IPS-18a (cell line): ENCODE results near the gene TCIRG1.

Source experiments
- H3K27ac ChIP-seq: one replicate; pipeline ENCODE4 v1.5.1; 2013; ENCODE audit warnings: low read length
- H3K27me3 ChIP-seq: one replicate; pipeline ENCODE4 v1.6.1; 2013; ENCODE audit warnings: mild to moderate bottlenecking, low read length; ENCODE audit not compliant: control insufficient read depth, insufficient read depth
- H3K36me3 ChIP-seq: one replicate; pipeline ENCODE4 v1.6.1; 2013; ENCODE audit warnings: low read depth, low read length; ENCODE audit not compliant: control insufficient read depth
- H3K4me1 ChIP-seq: one replicate; pipeline ENCODE4 v1.6.1; 2013; ENCODE audit warnings: low read depth, low read length; ENCODE audit not compliant: control insufficient read depth
- H3K4me3 ChIP-seq: one replicate; pipeline ENCODE4 v1.5.1; 2013; ENCODE audit warnings: low read length
- H3K9ac ChIP-seq: one replicate; pipeline ENCODE4 v1.6.1; 2013; ENCODE audit warnings: mild to moderate bottlenecking, low read length, moderate library complexity
- H3K9me3 ChIP-seq: one replicate; pipeline ENCODE4 v1.6.1; 2013; ENCODE audit warnings: low read depth, low read length; ENCODE audit not compliant: control insufficient read depth

Gene TCIRG1

DNA sequence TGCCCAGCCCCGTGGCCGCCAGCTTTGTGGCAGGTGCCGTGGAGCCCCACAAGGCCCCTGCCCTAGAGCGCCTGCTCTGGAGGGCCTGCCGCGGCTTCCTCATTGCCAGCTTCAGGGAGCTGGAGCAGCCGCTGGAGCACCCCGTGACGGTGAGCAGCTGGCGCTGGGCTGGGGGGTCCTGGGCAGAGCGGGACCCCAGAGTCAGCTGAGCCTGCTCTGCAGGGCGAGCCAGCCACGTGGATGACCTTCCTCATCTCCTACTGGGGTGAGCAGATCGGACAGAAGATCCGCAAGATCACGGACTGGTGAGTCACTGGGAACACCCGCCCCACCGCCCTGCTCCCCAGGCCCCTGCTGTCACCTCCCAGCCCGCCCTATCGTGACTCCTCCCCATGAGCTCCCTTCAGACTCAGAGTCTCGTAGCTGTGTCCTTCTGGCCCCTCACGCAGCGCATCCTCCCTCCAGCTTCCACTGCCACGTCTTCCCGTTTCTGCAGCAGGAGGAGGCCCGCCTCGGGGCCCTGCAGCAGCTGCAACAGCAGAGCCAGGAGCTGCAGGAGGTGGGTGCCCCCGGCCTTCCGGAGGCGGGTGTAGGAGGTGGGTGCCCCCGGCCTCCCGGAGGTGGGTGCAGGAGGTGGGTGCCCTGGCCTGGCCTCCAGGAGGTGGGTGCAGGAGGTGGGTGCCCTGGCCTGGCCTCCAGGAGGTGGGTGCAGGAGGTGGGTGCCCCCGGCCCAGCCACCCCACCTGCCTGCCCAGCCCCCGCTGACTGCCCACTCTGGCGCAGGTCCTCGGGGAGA is 4.7 kb downstream of the TCIRG1 start:
- no peak overlapping the region for H3K27ac ChIP-seq
- no peak overlapping the region for H3K4me3 ChIP-seq
- H3K27me3 ChIP-seq, result no peaks in the 10 kb centered on the region
- H3K9ac ChIP-seq, result no peak overlapping the region
- H3K36me3 ChIP-seq, result no peaks in the 10 kb centered on the region
- H3K4me1 ChIP-seq, result peaks cover 2% of the 10 kb centered on the region
- no peaks in the 10 kb centered on the region for H3K9me3 ChIP-seq

GRCh38 chr11:68044145-68044813 is 5.5 kb downstream of the TCIRG1 start:
- H3K9ac ChIP-seq, result no peak overlapping the region
- H3K27me3 ChIP-seq, result no peaks in the 10 kb centered on the region
- no peak overlapping the region for H3K27ac ChIP-seq
- H3K9me3 ChIP-seq, result no peaks in the 10 kb centered on the region
- peaks cover 2% of the 10 kb centered on the region for H3K4me1 ChIP-seq
- H3K36me3 ChIP-seq, result no peaks in the 10 kb centered on the region
- H3K4me3 ChIP-seq, result no peak overlapping the region

GRCh38 chr11:68044898-68045351 is 6.1 kb downstream of the TCIRG1 start:
- Histone ChIP-seq H3K27me3 (no peaks in the 10 kb centered on the region), H3K9ac (no peak overlapping the region), H3K4me1 (peaks cover 2% of the 10 kb centered on the region), H3K4me3 (no peak overlapping the region), H3K9me3 (no peaks in the 10 kb centered on the region), H3K36me3 (no peaks in the 10 kb centered on the region), H3K27ac (no peak overlapping the region)

DNA sequence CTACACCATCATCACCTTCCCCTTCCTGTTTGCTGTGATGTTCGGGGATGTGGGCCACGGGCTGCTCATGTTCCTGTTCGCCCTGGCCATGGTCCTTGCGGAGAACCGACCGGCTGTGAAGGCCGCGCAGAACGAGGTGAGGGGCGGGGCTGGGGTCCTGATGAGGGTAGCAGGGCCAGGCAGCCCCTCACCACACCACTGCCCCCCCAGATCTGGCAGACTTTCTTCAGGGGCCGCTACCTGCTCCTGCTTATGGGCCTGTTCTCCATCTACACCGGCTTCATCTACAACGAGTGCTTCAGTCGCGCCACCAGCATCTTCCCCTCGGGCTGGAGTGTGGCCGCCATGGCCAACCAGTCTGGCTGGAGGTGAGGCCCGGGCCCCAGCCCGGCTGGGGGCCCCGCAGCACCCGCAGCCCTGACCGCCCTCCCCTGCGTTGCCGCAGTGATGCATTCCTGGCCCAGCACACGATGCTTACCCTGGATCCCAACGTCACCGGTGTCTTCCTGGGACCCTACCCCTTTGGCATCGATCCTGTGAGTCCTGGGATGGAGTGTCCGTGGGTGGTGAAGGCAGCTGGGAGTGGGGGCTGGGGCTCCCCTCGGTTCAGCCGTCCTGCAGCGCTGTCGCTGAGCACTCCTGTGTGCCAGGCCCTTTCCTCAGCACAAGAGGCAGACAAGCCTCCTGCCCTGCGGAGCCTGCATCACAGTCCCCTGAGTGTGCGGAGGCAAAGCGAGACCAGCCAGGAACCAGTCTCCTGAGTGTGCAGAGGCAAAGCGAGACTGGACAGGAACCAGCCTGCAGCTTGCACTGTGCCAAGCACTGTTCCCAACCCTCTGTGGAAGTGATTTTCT is 8.8 kb downstream of the TCIRG1 start:
- Histone ChIP-seq H3K27me3 (no peaks in the 10 kb centered on the region), H3K27ac (no peak overlapping the region), H3K36me3 (no peaks in the 10 kb centered on the region), H3K4me1 (no peaks in the 10 kb centered on the region), H3K9me3 (no peaks in the 10 kb centered on the region), H3K9ac (no peak overlapping the region), H3K4me3 (no peak overlapping the region)

GRCh38 chr11:68048681-68049508 is 10.1 kb downstream of the TCIRG1 start:
- H3K27me3 ChIP-seq, result no peaks in the 10 kb centered on the region
- no peak overlapping the region for H3K4me3 ChIP-seq
- no peaks in the 10 kb centered on the region for H3K4me1 ChIP-seq
- no peak overlapping the region for H3K27ac ChIP-seq
- H3K36me3 ChIP-seq, result no peaks in the 10 kb centered on the region
- H3K9ac ChIP-seq, result no peak overlapping the region
- no peaks in the 10 kb centered on the region for H3K9me3 ChIP-seq

GRCh38 chr11:68049509-68050370 is 10.9 kb downstream of the TCIRG1 start:
- H3K36me3 ChIP-seq, result no peaks in the 10 kb centered on the region

DNA sequence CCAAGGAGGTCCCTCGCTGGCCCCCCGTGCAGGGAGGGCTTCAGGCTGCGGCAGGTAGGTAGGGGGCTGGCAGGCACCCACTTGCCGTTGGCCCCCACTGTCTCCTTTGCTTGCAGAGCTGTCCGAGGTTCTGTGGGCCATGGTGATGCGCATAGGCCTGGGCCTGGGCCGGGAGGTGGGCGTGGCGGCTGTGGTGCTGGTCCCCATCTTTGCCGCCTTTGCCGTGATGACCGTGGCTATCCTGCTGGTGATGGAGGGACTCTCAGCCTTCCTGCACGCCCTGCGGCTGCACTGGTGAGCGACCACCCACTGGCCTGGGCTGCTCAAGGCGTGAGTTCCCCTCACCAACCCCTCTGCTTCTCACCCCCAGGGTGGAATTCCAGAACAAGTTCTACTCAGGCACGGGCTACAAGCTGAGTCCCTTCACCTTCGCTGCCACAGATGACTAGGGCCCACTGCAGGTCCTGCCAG is 11.6 kb downstream of the TCIRG1 start:
- H3K36me3 ChIP-seq, result no peaks in the 10 kb centered on the region
- no peaks in the 10 kb centered on the region for H3K27me3 ChIP-seq
- no peak overlapping the region for H3K27ac ChIP-seq
- H3K9me3 ChIP-seq, result no peaks in the 10 kb centered on the region
- H3K4me3 ChIP-seq, result no peak overlapping the region
- no peak overlapping the region for H3K9ac ChIP-seq
- H3K4me1 ChIP-seq, result no peaks in the 10 kb centered on the region

More at GRCh38 chr11:68049509-68050370, 10.9 kb downstream of the TCIRG1 start:
- H3K27ac ChIP-seq, result no peak overlapping the region
- H3K4me3 ChIP-seq, result no peak overlapping the region
- H3K9ac ChIP-seq, result no peak overlapping the region
- H3K9me3 ChIP-seq, result no peaks in the 10 kb centered on the region
- no peaks in the 10 kb centered on the region for H3K4me1 ChIP-seq
- H3K27me3 ChIP-seq, result no peaks in the 10 kb centered on the region

DNA sequence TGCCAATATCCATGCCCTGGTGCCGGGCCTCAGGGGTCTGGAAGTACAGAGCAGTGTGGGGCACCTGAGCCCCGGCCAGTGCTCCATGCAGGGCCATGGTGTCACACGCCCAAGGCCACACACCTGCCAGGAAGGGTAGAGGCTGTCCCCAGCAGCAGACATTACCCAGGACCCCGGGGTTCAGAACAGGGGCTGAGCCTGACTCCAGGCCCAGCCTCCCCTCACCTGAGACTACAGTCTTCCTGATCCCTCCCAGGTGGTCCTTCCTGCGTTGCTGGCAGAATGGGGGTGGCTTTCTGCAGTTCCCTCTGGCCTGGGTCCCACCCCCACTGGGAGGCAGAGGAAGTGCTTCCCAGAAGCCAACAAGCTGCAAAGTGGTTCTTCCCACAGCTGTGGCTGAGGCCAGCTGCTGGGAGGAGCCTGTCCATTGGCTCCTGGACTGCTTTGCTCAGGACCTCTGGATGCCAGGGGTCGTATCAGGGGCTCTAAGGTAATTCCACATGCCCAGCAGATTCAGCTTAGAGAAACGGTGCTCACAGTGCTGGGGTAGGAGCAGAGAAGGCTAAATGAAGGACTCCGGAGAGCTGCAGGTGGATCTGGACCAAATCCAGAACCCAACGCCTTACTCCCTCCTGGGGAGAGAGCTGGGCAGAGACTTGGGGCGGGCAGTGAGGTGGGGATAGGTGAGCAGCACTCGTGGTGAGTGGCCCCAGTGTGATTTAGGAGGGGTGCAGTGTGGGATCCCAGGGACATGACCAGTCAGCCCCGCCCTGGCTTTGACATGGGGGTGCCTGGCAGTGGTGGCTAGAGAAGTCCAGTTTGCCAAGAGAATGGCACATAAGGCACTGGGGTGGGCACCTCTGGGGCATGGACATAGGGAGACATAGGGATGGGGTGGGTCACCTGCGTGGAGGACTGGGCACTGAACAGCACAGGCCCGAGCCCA is 12.6 kb downstream of the TCIRG1 start:
- Histone ChIP-seq H3K4me1 (no peaks in the 10 kb centered on the region), H3K9ac (no peak overlapping the region), H3K4me3 (no peak overlapping the region), H3K27ac (no peak overlapping the region), H3K27me3 (no peaks in the 10 kb centered on the region), H3K9me3 (no peaks in the 10 kb centered on the region), H3K36me3 (no peaks in the 10 kb centered on the region)

DNA sequence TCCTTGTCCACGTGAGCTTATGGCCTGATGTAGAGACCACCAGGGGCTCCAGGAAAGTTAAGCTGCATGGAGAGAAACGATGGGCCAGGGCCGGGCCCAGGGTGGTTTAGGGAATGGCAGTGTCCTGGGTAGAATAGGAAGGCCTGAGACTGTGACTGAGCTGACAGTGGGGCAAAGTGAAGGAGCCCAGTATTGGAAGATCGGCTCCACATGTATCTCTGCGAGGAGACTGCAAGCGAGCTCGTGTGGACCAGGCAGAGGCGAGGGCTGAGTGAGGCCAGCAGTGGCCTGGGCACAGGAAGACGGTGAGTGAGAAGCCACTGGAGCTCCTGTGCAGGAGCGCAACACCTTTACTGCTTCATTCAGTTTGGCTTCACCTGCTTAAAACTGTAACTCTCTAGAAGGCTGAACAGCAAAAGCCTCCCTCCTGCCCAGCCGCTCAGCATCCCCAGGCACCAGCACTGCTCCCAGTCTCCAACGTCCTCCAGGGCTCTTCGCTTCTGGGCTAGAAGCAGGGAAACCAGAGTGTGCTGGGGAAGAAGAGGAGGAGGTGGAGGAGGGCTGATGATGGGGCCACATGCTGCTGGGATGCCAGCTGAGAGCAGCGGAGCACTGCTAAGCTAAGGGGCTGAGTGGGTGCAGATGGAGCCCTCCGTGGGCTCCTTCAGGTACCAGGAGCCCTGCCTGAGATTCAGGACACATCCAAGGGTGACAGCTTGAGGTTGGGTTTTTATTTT is 13.5 kb downstream of the TCIRG1 start:
- Histone ChIP-seq H3K4me1 (no peaks in the 10 kb centered on the region), H3K4me3 (no peak overlapping the region), H3K36me3 (no peaks in the 10 kb centered on the region), H3K9me3 (no peaks in the 10 kb centered on the region), H3K9ac (no peak overlapping the region), H3K27ac (no peak overlapping the region), H3K27me3 (no peaks in the 10 kb centered on the region)
